ENCODE results near the gene PTPRO.

PTPRO gene

GRCh38 chr12:15574353-15574752 lies 252.0 kb downstream of the PTPRO start:
- DNase-seq, result no peak

- no peak for DNase-seq
Measured at GRCh38 chr12:15575671-15576541, 253.6 kb downstream of the PTPRO start.

- no peak for DNase-seq
Measured at GRCh38 chr12:15580431-15580830, 258.1 kb downstream of the PTPRO start.

GRCh38 chr12:15581006-15581405 lies 258.7 kb downstream of the PTPRO start:
- no peak for DNase-seq

- no peak for DNase-seq
Measured at GRCh38 chr12:15583804-15584203, 261.5 kb downstream of the PTPRO start.

GRCh38 chr12:15584366-15585041 lies 262.2 kb downstream of the PTPRO start:
- peak; percentile 0 for DNase-seq

GRCh38 chr12:15589328-15590032 lies 267.2 kb downstream of the PTPRO start:
- no peak for DNase-seq

- peak; percentile 57 for DNase-seq
Measured at GRCh38 chr12:15590180-15590826, 268.0 kb downstream of the PTPRO start.

GRCh38 chr12:15591811-15592210 lies 269.5 kb downstream of the PTPRO start:
- DNase-seq, result no peak

GRCh38 chr12:15592934-15593333 lies 270.6 kb downstream of the PTPRO start:
- DNase-seq, result no peak

GRCh38 chr12:15596174-15596573 lies 273.9 kb downstream of the PTPRO start:
- DNase-seq, result no peak

- DNase-seq, result no peak
Measured at GRCh38 chr12:15597125-15597830, 275.0 kb downstream of the PTPRO start.

GRCh38 chr12:15599266-15600037 lies 277.1 kb downstream of the PTPRO start:
- DNase-seq, result no peak

- no peak for DNase-seq
Measured at GRCh38 chr12:15600223-15600935, 278.1 kb downstream of the PTPRO start.

- no peak for DNase-seq
Measured at GRCh38 chr12:15601210-15601800, 279.0 kb downstream of the PTPRO start.

GRCh38 chr12:15602051-15602672 lies 279.9 kb downstream of the PTPRO start:
- no peak for DNase-seq

GRCh38 chr12:15603474-15604085 lies 281.3 kb downstream of the PTPRO start:
- no peak for DNase-seq

- DNase-seq, result no peak
Measured at GRCh38 chr12:15605881-15606590, 283.7 kb downstream of the PTPRO start.

- DNase-seq, result no peak
Measured at GRCh38 chr12:15608406-15608805, 286.1 kb downstream of the PTPRO start.
